GM13977 (cell line): Measurements from ENCODE around the gene PITX1.

ENCODE experiments used
- DNase-seq: peaks from one replicate; pipeline ENCODE4 v3.0.0; 2012; ENCODE audit warnings: low spot score
- in situ Hi-C: fragments of 300-500 bp; cut with MboI; formaldehyde crosslinking; loops from one replicate; pipeline ENCODE4 v1.12.0; 2022; ENCODE audit warnings: low sequenced_read_pairs, low pct_unique_long_range_greater_than_20kb, mixed read lengths, inconsistent platforms; ENCODE audit not compliant: unreplicated experiment
- TF ChIP-seq, protein P1 (sequence below): IDR thresholded peaks from 2 replicates; pipeline ENCODE4 v1.5.1; 2012; ENCODE audit warnings: mild to moderate bottlenecking, control low read depth; ENCODE audit not compliant: insufficient read depth; ENCODE audit errors: extremely low read depth, missing control alignments

PITX1 gene

GRCh38 chr5:135056316-135057030 is 22.4 kb upstream of the PITX1 start:
- in situ Hi-C loops, result no loop called here
- no peak for DNase-seq
- TF ChIP-seq, protein P1, sequence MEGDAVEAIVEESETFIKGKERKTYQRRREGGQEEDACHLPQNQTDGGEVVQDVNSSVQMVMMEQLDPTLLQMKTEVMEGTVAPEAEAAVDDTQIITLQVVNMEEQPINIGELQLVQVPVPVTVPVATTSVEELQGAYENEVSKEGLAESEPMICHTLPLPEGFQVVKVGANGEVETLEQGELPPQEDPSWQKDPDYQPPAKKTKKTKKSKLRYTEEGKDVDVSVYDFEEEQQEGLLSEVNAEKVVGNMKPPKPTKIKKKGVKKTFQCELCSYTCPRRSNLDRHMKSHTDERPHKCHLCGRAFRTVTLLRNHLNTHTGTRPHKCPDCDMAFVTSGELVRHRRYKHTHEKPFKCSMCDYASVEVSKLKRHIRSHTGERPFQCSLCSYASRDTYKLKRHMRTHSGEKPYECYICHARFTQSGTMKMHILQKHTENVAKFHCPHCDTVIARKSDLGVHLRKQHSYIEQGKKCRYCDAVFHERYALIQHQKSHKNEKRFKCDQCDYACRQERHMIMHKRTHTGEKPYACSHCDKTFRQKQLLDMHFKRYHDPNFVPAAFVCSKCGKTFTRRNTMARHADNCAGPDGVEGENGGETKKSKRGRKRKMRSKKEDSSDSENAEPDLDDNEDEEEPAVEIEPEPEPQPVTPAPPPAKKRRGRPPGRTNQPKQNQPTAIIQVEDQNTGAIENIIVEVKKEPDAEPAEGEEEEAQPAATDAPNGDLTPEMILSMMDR, result no peak

DNA sequence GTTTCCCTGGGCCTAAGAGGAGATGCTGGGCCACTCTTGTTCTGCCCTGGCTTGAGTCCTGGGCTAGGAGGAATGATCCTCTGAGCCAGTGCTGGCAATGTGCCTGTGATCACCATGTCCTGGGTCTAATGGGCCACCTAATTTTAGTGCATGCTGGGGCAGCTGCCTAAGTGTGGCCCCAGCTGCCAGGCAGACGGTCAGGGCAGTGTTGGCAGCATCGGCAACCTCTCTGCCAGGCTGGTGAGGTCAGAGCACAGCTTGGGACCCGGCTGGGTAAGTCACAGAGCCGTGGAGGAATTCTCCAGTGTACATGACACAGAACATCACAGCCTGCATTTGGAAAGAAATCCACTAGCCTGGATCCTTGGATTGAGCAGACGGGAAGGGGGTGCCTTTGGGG is 21.4 kb upstream of the PITX1 start:
- TF ChIP-seq, protein P1, result no peak
- in situ Hi-C loops, result no loop called here

GRCh38 chr5:135054546-135054945 is 20.5 kb upstream of the PITX1 start:
- no peak for DNase-seq
- in situ Hi-C loops, result no loop called here
- TF ChIP-seq, protein P1, result no peak

More for the DNA sequence above, 21.4 kb upstream of the PITX1 start:
- DNase-seq, result no peak

DNA sequence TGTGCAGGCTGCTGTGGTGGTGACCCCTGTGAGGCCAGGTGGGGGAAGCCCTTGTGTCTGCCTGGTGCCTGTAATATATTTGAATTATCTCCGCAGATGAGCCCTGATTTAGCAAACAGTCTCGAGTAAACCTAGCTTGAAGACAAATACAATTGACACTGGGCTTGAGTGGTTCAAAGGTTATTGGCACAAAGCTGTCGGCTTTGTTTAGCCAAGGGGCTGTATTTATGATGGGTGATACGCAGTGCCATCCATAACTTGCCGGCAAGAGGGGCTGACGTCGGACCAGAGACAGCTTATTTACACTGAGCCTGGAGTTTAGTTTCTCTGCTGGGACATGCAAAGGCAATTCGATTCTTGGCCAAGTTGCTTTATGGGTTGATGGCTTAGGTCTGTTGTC is 20.0 kb upstream of the PITX1 start:
- DNase-seq, result no peak
- TF ChIP-seq, protein P1, result no peak
- in situ Hi-C loops, result no loop called here

DNA sequence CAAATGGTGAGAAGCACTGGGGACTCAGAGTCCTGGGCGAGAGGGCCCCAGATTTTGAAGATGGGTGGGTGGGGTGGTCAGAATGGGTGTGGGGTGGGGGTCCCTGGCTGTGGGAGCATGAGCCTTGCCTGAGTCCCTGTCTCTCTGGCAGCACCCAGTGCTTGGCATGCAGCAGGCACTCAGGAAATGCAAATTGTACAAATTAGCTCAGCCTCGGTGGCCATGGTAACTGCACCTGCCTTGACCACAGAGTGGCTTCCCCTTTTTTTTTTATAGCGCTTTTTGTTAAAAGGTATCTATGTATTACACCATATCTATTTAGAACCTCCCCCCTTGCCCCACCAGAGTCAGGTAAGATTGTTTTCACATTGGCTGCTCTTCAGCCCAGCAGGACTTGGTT is 19.2 kb upstream of the PITX1 start:
- TF ChIP-seq, protein P1, result no peak
- in situ Hi-C loops, result no loop called here
- peak; percentile 82 for DNase-seq

- TF ChIP-seq, protein P1, result no peak
- no peak for DNase-seq
- in situ Hi-C loops, result no loop called here
Observed at GRCh38 chr5:135052511-135053145, 18.6 kb upstream of the PITX1 start.
